Upper lobe of right lung (tissue), 1 donor: ENCODE measurements around the gene EPHA10. TPM values are rescaled to one million over a fixed set of nuclear protein-coding genes. Genes with fewer than 3 reads are reported as not detected.

ENCODE experiments used
- ATAC-seq: fragments of 200-7000 bp; cut with Tn5 transposase; one replicate; pipeline ENCODE4 v1.9.1; 2020; ENCODE audit warnings: mild to moderate bottlenecking, moderate library complexity
- DNase-seq: peaks from one replicate; pipeline ENCODE4 v3.0.0-alpha.2; 2020
- H3K27ac ChIP-seq: fragments of 200-600 bp; one replicate; pipeline ENCODE4 v1.8.0; 2022
- H3K27me3 ChIP-seq: fragments of 200-600 bp; one replicate; pipeline ENCODE4 v1.8.0; 2022; ENCODE audit warnings: mild to moderate bottlenecking
- H3K36me3 ChIP-seq: fragments of 200-600 bp; one replicate; pipeline ENCODE4 v1.8.0; 2022
- H3K4me1 ChIP-seq: fragments of 200-600 bp; one replicate; pipeline ENCODE4 v1.8.0; 2022
- H3K4me3 ChIP-seq: fragments of 200-600 bp; one replicate; pipeline ENCODE4 v1.8.0; 2022; ENCODE audit warnings: mild to moderate bottlenecking
- H3K9me3 ChIP-seq: fragments of 200-600 bp; one replicate; pipeline ENCODE4 v1.8.0; 2022
- intact Hi-C: fragments of 100-400 bp; cut with DNase I; formaldehyde crosslinking; loops from one replicate; pipeline ENCODE4 v1.11.0; 2022
- total RNA-seq: library from RNA; stranded (reverse); fragmentation: NEBNext Ultra II Directional; extraction: Animal tissue kit (Norgen Biotek cat#: 25700); gene quantifications from one replicate; pipeline ENCODE4 v1.2.1, GENCODE V29; 2021
- TF ChIP-seq, protein P1 (sequence below): fragments of 200-600 bp; IDR thresholded peaks from one replicate; pipeline ENCODE4 v1.8.0; 2022; ENCODE audit warnings: antibody characterized with exemption
- donor health status: DM: no; HTN: yes; CAD: no; lungs with severe emphysema.

The EPHA10 gene
- total RNA-seq, 1 donor from 2014 or later = 1.4 TPM

DNA sequence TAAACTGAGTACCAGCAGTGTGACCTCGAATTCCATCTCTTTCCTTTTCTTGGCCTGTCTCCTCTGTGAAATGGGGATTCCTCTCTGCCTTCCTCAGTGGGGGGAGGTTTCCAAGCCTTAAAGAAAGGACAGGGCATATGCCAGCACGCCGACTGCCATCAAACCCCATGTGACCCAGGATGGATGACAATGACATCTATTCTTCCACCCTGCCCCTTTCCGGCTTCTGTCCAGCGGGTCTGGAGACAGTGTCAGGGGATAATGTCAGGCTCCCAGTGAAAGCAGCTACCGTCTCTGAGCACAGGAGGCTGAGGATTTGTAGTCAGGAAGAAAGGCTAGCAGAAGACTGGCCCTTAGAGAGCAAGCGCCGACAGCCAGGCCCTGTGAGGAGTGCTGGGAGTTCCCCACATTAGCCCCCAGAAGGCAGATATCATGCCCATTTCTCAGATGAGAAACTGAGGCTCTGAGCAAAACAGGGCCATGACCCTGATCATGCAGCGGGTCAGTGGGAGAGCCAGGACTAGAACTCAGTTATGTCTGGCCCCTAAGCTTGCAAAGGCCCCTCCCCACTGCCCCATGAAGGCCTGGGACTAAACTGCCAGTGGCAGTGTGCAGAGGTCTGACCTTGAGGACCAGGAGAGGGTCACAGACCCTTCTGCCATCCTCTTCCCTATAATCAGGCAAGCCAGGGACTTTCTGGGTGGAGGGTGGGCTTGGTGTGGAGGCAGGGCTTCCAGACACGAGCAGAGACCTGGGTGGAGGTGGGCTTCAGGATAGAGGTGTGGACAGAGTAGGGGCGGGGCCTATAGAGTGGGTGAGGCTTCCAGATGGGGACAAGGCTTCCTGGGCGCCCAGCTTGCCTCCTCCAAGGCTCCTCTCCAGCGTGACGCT is 42.5 kb downstream of the EPHA10 start:
- ATAC-seq (no peak), DNase-seq (no peak)
- no peaks in the 10 kb centered on the region for H3K4me1 ChIP-seq
- H3K9me3 ChIP-seq = no peaks in the 10 kb centered on the region
- TF ChIP-seq, protein P1, sequence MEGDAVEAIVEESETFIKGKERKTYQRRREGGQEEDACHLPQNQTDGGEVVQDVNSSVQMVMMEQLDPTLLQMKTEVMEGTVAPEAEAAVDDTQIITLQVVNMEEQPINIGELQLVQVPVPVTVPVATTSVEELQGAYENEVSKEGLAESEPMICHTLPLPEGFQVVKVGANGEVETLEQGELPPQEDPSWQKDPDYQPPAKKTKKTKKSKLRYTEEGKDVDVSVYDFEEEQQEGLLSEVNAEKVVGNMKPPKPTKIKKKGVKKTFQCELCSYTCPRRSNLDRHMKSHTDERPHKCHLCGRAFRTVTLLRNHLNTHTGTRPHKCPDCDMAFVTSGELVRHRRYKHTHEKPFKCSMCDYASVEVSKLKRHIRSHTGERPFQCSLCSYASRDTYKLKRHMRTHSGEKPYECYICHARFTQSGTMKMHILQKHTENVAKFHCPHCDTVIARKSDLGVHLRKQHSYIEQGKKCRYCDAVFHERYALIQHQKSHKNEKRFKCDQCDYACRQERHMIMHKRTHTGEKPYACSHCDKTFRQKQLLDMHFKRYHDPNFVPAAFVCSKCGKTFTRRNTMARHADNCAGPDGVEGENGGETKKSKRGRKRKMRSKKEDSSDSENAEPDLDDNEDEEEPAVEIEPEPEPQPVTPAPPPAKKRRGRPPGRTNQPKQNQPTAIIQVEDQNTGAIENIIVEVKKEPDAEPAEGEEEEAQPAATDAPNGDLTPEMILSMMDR = no peak
- intact Hi-C loops = no loop called here
- H3K36me3 ChIP-seq = no peaks in the 10 kb centered on the region
- no peak overlapping the region for H3K4me3 ChIP-seq
- no peaks in the 10 kb centered on the region for H3K27me3 ChIP-seq
- no peak overlapping the region for H3K27ac ChIP-seq

DNA sequence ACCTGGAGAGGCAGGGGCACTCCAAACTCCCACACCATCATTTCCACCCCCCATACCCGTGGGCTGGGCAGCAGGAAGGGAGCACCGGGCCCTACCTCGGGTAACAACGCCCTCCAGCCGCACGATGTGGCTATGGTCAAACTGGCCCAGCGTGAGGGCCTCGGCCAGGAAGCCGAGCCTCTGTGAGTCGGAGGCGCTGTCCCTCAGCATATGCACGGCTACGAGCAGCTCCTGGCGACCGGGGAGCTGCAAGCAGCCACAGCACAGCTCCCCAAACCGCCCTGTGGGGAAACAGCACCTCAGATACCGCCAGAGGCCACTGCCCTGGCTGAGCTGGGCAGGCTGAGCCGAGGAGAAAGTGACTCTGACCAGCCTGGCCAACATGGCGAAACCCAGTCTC is 43.4 kb downstream of the EPHA10 start:
- ATAC-seq = no peak
- Histone ChIP-seq H3K36me3 (no peaks in the 10 kb centered on the region), H3K4me1 (no peaks in the 10 kb centered on the region), H3K27me3 (no peaks in the 10 kb centered on the region), H3K4me3 (no peak overlapping the region), H3K27ac (no peak overlapping the region), H3K9me3 (no peaks in the 10 kb centered on the region)
- no peak for DNase-seq
- TF ChIP-seq, protein P1 = no peak
- intact Hi-C loops = no loop called here

DNA sequence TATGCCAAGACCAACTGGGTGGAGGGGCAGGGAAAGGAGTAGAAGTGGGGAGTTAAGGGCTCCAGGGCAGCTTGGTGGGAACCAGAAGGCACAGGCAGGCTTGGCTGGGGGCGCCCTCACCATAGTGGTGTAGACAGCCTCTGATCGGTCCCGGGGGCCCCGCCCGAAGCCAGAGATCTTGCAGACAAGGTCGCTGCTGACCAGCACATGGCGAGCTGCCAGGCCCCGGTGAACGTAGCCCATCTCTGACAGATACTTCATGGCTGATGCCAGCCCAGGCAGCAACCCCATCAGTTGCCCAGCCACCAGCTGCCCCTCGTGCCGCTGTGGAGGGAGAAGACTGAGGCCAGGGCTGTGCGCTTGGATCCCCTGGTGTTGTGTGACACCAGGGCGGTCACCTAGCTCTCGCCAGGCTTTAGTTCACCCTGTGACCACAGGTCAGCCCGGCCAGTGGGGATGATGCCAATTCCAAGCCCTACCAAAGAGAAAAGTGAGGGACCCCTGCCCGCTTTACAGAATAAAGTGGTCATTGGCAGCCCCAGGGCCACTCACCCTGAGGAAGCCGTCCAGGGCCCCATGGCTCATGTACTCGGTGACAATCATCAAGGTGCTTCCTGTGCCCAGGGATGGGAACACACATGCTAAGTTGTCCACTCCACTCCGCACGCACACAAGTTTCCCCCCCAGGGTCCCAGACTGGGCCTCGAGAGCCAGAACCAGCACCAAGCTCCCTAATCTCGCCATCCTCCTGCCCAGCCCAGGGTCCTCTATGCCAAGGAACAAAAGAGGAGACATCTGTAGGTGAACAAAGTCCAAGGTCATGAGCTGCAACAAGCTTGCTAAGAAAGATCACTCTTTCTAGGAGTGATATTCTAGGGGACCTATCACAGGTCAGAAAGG is 44.4 kb downstream of the EPHA10 start:
- intact Hi-C loops = no loop called here
- DNase-seq (no peak), ATAC-seq (no peak)
- Histone ChIP-seq H3K36me3 (no peaks in the 10 kb centered on the region), H3K27ac (no peak overlapping the region), H3K4me3 (no peak overlapping the region), H3K4me1 (no peaks in the 10 kb centered on the region), H3K27me3 (no peaks in the 10 kb centered on the region), H3K9me3 (no peaks in the 10 kb centered on the region)
- TF ChIP-seq, protein P1 = no peak

DNA sequence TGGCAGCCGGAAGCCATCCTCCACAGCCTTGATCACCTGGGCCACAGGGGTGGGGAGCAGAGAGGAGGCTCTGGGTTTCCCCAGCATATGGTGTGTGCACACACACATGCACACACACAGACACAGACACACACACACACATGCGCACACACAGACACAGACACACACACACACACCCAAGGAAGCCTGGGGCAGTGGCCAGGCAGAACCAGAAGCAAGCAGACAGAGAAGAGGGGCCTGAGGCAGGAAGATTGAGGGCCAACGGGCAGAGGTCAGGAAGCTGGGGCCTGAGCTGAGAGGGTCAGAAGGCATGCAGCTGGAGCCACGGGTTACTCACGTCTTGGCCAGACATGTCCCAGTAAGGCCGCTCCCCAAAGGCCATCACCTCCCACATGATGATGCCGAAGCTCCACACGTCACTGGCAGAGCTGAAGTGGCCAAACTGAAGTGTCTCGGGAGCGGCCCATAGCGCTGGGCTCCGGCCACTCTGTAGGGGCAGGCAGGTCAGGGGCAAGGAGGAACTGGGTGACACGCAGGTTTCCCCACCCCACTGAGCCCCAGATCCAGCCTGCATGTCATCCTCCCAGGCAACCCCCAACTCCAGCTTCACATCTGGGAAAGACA is 45.2 kb downstream of the EPHA10 start:
- intact Hi-C loops = no loop called here
- Histone ChIP-seq H3K4me3 (no peak overlapping the region), H3K36me3 (no peaks in the 10 kb centered on the region), H3K4me1 (no peaks in the 10 kb centered on the region), H3K27ac (no peak overlapping the region), H3K9me3 (no peaks in the 10 kb centered on the region), H3K27me3 (no peaks in the 10 kb centered on the region)
- no peak for DNase-seq
- ATAC-seq = no peak
- TF ChIP-seq, protein P1 = no peak

DNA sequence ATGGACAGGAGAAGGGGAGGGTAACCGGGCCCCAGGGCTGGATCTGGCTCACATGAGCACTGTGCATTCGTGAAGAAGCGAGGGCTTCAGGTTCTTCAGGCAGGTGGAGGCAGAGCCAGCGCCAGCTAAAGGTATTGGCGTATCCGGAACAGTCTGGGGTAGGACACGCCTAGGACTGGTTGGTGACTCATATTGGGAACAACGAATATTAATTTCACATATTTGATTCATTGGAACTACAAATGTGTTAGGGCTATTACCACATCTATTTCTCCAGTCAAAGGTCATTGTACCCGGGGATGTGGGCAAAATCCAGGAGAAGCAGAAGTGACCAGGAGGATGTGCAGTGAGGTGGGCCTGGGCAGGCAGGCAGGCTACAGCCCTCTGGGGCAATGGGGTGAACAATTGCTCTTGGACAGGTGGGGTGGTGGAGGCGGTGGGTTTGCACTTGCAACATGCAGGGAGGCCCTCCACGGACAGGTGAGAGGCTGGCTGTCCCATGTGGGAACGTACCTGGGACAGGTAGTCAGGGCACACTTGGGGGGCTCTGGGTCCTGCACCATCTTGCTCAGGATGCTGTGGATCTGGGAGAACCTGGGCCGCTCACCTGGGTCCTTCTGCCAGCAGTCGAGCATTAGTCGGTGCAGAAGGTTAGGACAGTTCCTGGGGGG is 45.9 kb downstream of the EPHA10 start:
- H3K36me3 ChIP-seq = no peaks in the 10 kb centered on the region
- DNase-seq = no peak
- TF ChIP-seq, protein P1 = no peak
- H3K9me3 ChIP-seq = no peaks in the 10 kb centered on the region
- no peaks in the 10 kb centered on the region for H3K4me1 ChIP-seq
- intact Hi-C loops = no loop called here
- no peak overlapping the region for H3K4me3 ChIP-seq
- no peak overlapping the region for H3K27ac ChIP-seq
- no peaks in the 10 kb centered on the region for H3K27me3 ChIP-seq
- ATAC-seq = no peak
